Chondrocyte (in vitro differentiated cells): Measurements from ENCODE around the gene RAP2A. TPM values are rescaled to one million over a fixed set of nuclear protein-coding genes. Genes with fewer than 3 reads are reported as not detected.

Experiments
- DNase-seq: peaks from one replicate; pipeline ENCODE4 v3.0.0; 2021; ENCODE audit warnings: mixed read lengths, low spot score
- H3K27ac Mint-ChIP-seq: one replicate; pipeline ENCODE4 v1.8.0; 2021; ENCODE audit warnings: mild to moderate bottlenecking, moderate library complexity, mixed read lengths; ENCODE audit not compliant: unreplicated experiment
- H3K27me3 Mint-ChIP-seq: 2 replicates; pipeline ENCODE4 v1.8.0; 2021; ENCODE audit warnings: low read depth, mixed read lengths
- H3K36me3 Mint-ChIP-seq: 2 replicates; pipeline ENCODE4 v1.8.0; 2021; ENCODE audit warnings: low read depth, mixed read lengths
- H3K4me1 Mint-ChIP-seq: 2 replicates; pipeline ENCODE4 v1.8.0; 2021; ENCODE audit warnings: low read depth, mild to moderate bottlenecking, mixed read lengths
- H3K4me3 Mint-ChIP-seq: one replicate; pipeline ENCODE4 v1.8.0; 2021; ENCODE audit warnings: mild to moderate bottlenecking, moderate library complexity, mixed read lengths; ENCODE audit not compliant: unreplicated experiment
- H3K9me3 Mint-ChIP-seq: 2 replicates; pipeline ENCODE4 v1.8.0; 2021; ENCODE audit warnings: low read depth, mixed read lengths
- total RNA-seq: library from RNA; stranded (reverse); gene quantifications from 3 replicates; pipeline ENCODE4 v1.2.1, GENCODE V29; 2021
- TF ChIP-seq, protein P1 (sequence below): fragments of 200-600 bp; sonication (generic); IDR thresholded peaks from 2 replicates; pipeline ENCODE4 v1.5.0; 2021; ENCODE audit warnings: antibody characterized with exemption, mild to moderate bottlenecking, moderate library complexity

The RAP2A gene
- total RNA-seq, 1 donor from 2014 or later = 48.0 TPM

DNA sequence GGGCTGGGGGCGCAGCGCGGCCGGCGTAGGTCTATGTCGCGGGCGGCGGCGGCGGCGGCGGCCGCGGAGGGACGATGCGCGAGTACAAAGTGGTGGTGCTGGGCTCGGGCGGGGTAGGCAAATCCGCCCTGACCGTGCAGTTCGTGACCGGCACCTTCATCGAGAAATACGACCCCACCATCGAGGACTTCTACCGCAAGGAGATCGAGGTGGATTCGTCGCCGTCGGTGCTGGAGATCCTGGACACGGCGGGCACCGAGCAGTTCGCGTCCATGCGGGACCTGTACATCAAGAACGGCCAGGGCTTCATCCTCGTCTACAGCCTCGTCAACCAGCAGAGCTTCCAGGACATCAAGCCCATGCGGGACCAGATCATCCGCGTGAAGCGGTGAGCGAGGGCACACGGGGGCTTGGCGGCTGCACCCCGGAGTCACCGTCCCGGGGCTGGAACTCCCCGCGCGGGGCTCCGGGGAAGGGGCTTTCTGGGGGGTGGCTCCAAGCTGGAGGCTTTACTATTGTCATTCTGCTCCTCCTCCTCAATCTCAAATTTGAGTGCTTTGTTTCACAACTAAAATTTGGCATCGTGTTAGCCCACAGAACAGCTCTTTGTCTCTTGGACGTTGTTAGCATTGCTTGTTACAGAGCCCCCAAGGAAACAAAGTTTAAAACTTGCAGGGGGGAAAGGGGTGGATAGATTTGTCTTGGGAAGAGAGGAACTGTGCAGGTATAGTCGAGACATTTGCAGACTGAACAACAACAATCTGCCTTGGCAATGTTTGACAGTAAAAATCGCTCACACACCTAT is 630 bp downstream of the RAP2A start:
- TF ChIP-seq, protein P1, sequence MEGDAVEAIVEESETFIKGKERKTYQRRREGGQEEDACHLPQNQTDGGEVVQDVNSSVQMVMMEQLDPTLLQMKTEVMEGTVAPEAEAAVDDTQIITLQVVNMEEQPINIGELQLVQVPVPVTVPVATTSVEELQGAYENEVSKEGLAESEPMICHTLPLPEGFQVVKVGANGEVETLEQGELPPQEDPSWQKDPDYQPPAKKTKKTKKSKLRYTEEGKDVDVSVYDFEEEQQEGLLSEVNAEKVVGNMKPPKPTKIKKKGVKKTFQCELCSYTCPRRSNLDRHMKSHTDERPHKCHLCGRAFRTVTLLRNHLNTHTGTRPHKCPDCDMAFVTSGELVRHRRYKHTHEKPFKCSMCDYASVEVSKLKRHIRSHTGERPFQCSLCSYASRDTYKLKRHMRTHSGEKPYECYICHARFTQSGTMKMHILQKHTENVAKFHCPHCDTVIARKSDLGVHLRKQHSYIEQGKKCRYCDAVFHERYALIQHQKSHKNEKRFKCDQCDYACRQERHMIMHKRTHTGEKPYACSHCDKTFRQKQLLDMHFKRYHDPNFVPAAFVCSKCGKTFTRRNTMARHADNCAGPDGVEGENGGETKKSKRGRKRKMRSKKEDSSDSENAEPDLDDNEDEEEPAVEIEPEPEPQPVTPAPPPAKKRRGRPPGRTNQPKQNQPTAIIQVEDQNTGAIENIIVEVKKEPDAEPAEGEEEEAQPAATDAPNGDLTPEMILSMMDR = no peak
- Mint-ChIP-seq H3K9me3 (no peaks in the 10 kb centered on the region), H3K27me3 (no peaks in the 10 kb centered on the region), H3K4me3 (peak overlapping the region; percentile 86), H3K4me1 (peaks cover 41% of the 10 kb centered on the region), H3K27ac (peak overlapping the region; percentile 86), H3K36me3 (no peaks in the 10 kb centered on the region)
- peak; percentile 84 for DNase-seq

DNA sequence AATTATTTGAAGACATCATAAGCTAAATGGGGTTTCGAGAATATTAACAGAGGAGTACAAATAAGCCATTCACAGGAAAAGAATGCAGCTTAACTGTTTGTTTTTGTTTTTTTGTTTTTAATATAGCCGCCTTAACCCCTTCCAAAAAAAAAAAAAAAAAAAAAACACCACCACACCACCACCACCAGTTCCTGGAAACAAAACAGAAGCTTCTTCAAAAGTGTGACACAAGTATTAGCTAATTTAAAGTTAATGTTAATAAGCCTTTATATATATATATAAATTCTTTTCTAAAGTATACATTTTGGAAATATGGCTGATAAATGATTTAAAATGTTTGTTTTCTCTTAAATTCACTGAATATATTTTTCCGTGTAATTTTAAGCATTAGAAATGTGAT is 1.4 kb downstream of the RAP2A start:
- H3K27me3 Mint-ChIP-seq = no peaks in the 10 kb centered on the region
- TF ChIP-seq, protein P1 = no peak

DNA sequence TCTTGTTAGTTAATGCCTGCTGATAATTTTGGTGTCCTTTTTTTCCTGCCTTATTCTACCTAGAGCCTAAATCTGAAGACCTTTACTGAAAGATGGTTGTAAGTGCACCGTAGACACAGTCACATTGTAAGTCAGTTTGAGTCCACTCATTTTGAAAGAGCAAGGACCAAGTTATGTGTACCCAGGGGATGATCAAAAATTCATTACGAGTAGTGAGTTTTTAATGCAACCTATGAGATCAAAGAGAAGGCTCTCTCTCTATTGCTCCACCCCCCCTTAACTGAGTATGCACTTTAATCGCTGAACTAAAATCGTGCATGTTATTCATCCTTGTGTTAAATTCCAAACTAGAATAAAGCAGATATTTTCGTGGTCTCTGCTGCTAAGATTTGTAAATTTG is 1.8 kb downstream of the RAP2A start:
- H3K4me3 Mint-ChIP-seq = peak overlapping the region; percentile 86
- H3K36me3 Mint-ChIP-seq = no peaks in the 10 kb centered on the region
- no peaks in the 10 kb centered on the region for H3K27me3 Mint-ChIP-seq
- no peaks in the 10 kb centered on the region for H3K9me3 Mint-ChIP-seq
- TF ChIP-seq, protein P1 = no peak
- DNase-seq = no peak
- peak overlapping the region; percentile 55 for H3K27ac Mint-ChIP-seq
- peaks cover 31% of the 10 kb centered on the region for H3K4me1 Mint-ChIP-seq

More for the DNA sequence above, 1.4 kb downstream of the RAP2A start:
- no peaks in the 10 kb centered on the region for H3K9me3 Mint-ChIP-seq
- no peaks in the 10 kb centered on the region for H3K36me3 Mint-ChIP-seq
- peak overlapping the region; percentile 86 for H3K4me3 Mint-ChIP-seq
- H3K4me1 Mint-ChIP-seq = peaks cover 33% of the 10 kb centered on the region
- H3K27ac Mint-ChIP-seq = peak overlapping the region; percentile 84
- no peak for DNase-seq

DNA sequence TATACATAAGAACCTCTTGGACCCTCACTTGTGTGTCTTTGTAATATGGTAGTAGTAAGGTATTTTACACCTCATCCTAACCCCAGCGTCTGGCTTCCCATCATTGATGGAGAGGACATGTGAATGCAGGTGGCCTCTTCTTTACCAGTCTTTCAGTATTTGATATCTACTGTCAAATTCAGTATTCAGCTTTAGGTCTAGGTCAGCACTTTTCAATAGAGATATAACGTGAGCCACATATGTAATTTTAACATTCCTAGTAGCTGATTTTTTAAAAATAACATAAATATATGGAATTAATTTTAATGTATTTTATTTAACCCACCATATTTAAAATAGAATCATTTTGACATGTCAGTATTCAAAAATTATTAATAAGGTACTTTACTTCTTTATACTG is 2.9 kb downstream of the RAP2A start:
- peaks cover 29% of the 10 kb centered on the region for H3K4me1 Mint-ChIP-seq
- H3K27me3 Mint-ChIP-seq = no peaks in the 10 kb centered on the region
- no peaks in the 10 kb centered on the region for H3K9me3 Mint-ChIP-seq
- H3K4me3 Mint-ChIP-seq = peak overlapping the region; percentile 86
- no peak overlapping the region for H3K27ac Mint-ChIP-seq
- H3K36me3 Mint-ChIP-seq = no peaks in the 10 kb centered on the region
- DNase-seq = no peak
- TF ChIP-seq, protein P1 = no peak

DNA sequence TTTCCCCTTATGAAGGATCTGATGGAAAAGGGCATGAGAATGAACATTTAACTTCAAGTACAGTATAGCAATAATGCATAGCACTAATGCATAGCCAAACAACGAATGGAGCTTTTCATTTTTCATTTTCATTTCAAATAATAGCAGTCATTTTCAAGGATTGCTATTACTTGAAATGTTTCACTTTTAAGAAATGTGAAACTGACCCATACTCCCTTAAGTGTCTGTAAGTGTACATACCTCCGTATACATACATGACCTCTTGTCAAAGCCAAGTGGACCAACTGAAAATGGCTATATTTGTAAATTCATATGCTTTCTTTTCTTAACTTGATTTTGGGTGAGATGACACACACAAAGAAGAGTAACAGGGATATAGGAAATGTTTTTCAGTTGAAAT is 3.8 kb downstream of the RAP2A start:
- H3K4me1 Mint-ChIP-seq = peaks cover 25% of the 10 kb centered on the region

More for the DNA sequence above, 3.8 kb downstream of the RAP2A start:
- peak overlapping the region; percentile 8 for H3K4me3 Mint-ChIP-seq
- H3K27ac Mint-ChIP-seq = no peak overlapping the region
- TF ChIP-seq, protein P1 = no peak
- DNase-seq = no peak
- no peaks in the 10 kb centered on the region for H3K9me3 Mint-ChIP-seq
- H3K36me3 Mint-ChIP-seq = no peaks in the 10 kb centered on the region
- H3K27me3 Mint-ChIP-seq = no peaks in the 10 kb centered on the region
